ENCODE measurements around the gene THRA.
"Not testable (repeated sequence)": the region's sequence is repeated elsewhere in the genome, so short reads cannot be mapped to it uniquely, and the experiment has no call there.

The THRA gene

GRCh38 chr17:40122136-40122998, 59.6 kb downstream of the THRA start:
- Mint-ChIP-seq H3K9me3 (no peaks in the 10 kb centered on the region), H3K4me1 (ENCODE audit: low read depth in 2 of 2) (peaks cover 24 to 28% of the 10 kb centered on the region in 2 donors), H3K4me3 (peak overlapping the region; percentile 90 to 93), H3K27ac (peak overlapping the region in 1 of 2 donors; percentile 65), H3K36me3 (ENCODE audit: insufficient read depth) (peaks cover 37% of the 10 kb centered on the region), H3K27me3 (no peaks in the 10 kb centered on the region)
- peak; percentile 46 for ATAC-seq (replicated peaks)
- peak in 1 of 3 experiments; percentile 29 for DNase-seq

GRCh38 chr17:40122999-40123810, 60.4 kb downstream of the THRA start:
- Mint-ChIP-seq H3K4me3 (peak overlapping the region; percentile 90 to 93), H3K27me3 (no peaks in the 10 kb centered on the region), H3K9me3 (no peaks in the 10 kb centered on the region), H3K36me3 (ENCODE audit: insufficient read depth) (peaks cover 43% of the 10 kb centered on the region), H3K27ac (peak overlapping the region; percentile 88 to 93), H3K4me1 (ENCODE audit: low read depth in 2 of 2) (peaks cover 24 to 28% of the 10 kb centered on the region in 2 donors)
- DNase-seq (no peak), ATAC-seq (replicated peaks) (peak; percentile 35)

- Mint-ChIP-seq H3K4me1 (ENCODE audit: low read depth in 2 of 2) (peaks cover 24 to 28% of the 10 kb centered on the region in 2 donors), H3K36me3 (ENCODE audit: insufficient read depth) (peaks cover 47% of the 10 kb centered on the region), H3K27ac (peak overlapping the region; percentile 88 to 93), H3K4me3 (peak overlapping the region; percentile 90 to 93), H3K9me3 (no peaks in the 10 kb centered on the region), H3K27me3 (no peaks in the 10 kb centered on the region)
- no peak for DNase-seq
- no peak for ATAC-seq (replicated peaks)
Observed at GRCh38 chr17:40123811-40124114, 61.0 kb downstream of the THRA start.

GRCh38 chr17:40124279-40125141, 61.7 kb downstream of the THRA start:
- peak overlapping the region; percentile 90 to 93 for H3K4me3 Mint-ChIP-seq
- DNase-seq: no peak

GRCh38 chr17:40129498-40129897, 66.7 kb downstream of the THRA start:
- Mint-ChIP-seq H3K9me3 (no peaks in the 10 kb centered on the region), H3K36me3 (ENCODE audit: insufficient read depth) (peaks cover 83% of the 10 kb centered on the region), H3K27me3 (no peaks in the 10 kb centered on the region), H3K4me1 (ENCODE audit: low read depth in 2 of 2) (peaks cover 9 to 11% of the 10 kb centered on the region in 2 donors), H3K4me3 (no peak overlapping the region), H3K27ac (peak overlapping the region in 1 of 2 donors; percentile 80)
- ATAC-seq (replicated peaks) (no peak), DNase-seq (no peak)

More at GRCh38 chr17:40124279-40125141, 61.7 kb downstream of the THRA start:
- peak overlapping the region; percentile 3 to 93 for H3K27ac Mint-ChIP-seq
- peaks cover 24 to 28% of the 10 kb centered on the region in 2 donors for H3K4me1 Mint-ChIP-seq (ENCODE audit: low read depth in 2 of 2)
- no peaks in the 10 kb centered on the region for H3K27me3 Mint-ChIP-seq
- no peaks in the 10 kb centered on the region for H3K9me3 Mint-ChIP-seq
- ATAC-seq (replicated peaks): peak; percentile 6
- peaks cover 53% of the 10 kb centered on the region for H3K36me3 Mint-ChIP-seq (ENCODE audit: insufficient read depth)

- no peaks in the 10 kb centered on the region for H3K9me3 Mint-ChIP-seq
- peak overlapping the region in 1 of 2 donors; percentile 74 for H3K27ac Mint-ChIP-seq
- H3K4me3 Mint-ChIP-seq: no peak overlapping the region
- peaks cover 85% of the 10 kb centered on the region for H3K36me3 Mint-ChIP-seq (ENCODE audit: insufficient read depth)
- no peaks in the 10 kb centered on the region for H3K27me3 Mint-ChIP-seq
- H3K4me1 Mint-ChIP-seq (ENCODE audit: low read depth in 2 of 2): peaks cover 8 to 9% of the 10 kb centered on the region in 2 donors
- DNase-seq (no peak), ATAC-seq (replicated peaks) (no peak)
Observed at GRCh38 chr17:40130352-40131042, 67.7 kb downstream of the THRA start.

- no peak for ATAC-seq (replicated peaks)
- Mint-ChIP-seq H3K36me3 (ENCODE audit: insufficient read depth) (peaks cover 78% of the 10 kb centered on the region), H3K4me1 (ENCODE audit: low read depth in 2 of 2) (peaks cover 8% of the 10 kb centered on the region in 2 donors), H3K9me3 (no peaks in the 10 kb centered on the region), H3K27me3 (no peaks in the 10 kb centered on the region), H3K4me3 (no peak overlapping the region), H3K27ac (peak overlapping the region; percentile 8 to 82)
- DNase-seq: no peak
Observed at GRCh38 chr17:40134184-40134583, 71.4 kb downstream of the THRA start.

- H3K4me1 Mint-ChIP-seq (ENCODE audit: low read depth in 2 of 2): peaks cover 12 to 22% of the 10 kb centered on the region in 2 donors
Observed at GRCh38 chr17:40135817-40136216, 73.1 kb downstream of the THRA start.

GRCh38 chr17:40139566-40140058, 76.8 kb downstream of the THRA start:
- Mint-ChIP-seq H3K4me1 (ENCODE audit: low read depth in 2 of 2) (peaks cover 25 to 37% of the 10 kb centered on the region in 2 donors), H3K4me3 (peak overlapping the region; percentile 72 to 83), H3K36me3 (ENCODE audit: insufficient read depth) (peaks cover 67% of the 10 kb centered on the region), H3K27ac (peak overlapping the region; percentile 97 to 98), H3K27me3 (no peaks in the 10 kb centered on the region), H3K9me3 (no peaks in the 10 kb centered on the region)
- DNase-seq (no peak), ATAC-seq (replicated peaks) (peak; percentile 16)

More at GRCh38 chr17:40135817-40136216, 73.1 kb downstream of the THRA start:
- ATAC-seq (replicated peaks) (no peak), DNase-seq (no peak)
- Mint-ChIP-seq H3K27ac (peak overlapping the region; percentile 8 to 82), H3K9me3 (no peaks in the 10 kb centered on the region), H3K27me3 (no peaks in the 10 kb centered on the region), H3K4me3 (no peak overlapping the region), H3K36me3 (ENCODE audit: insufficient read depth) (peaks cover 78% of the 10 kb centered on the region)

GRCh38 chr17:40143166-40143565, 80.4 kb downstream of the THRA start:
- not testable (repeated sequence) for ATAC-seq (replicated peaks); DNase-seq; H3K27ac Mint-ChIP-seq; H3K9me3 Mint-ChIP-seq; H3K4me3 Mint-ChIP-seq; H3K27me3 Mint-ChIP-seq
- peaks cover 68% of the 10 kb centered on the region for H3K36me3 Mint-ChIP-seq (ENCODE audit: insufficient read depth)
- peaks cover 30 to 45% of the 10 kb centered on the region in 2 donors for H3K4me1 Mint-ChIP-seq (ENCODE audit: low read depth in 2 of 2)
